ENCODE data around the gene GRIP2.

GRCh38 chr3:14518432-14518802 is 21.7 kb downstream of the GRIP2 start:
- TF ChIP-seq GLIS3 (CRISPR knock-in tag; IDR thresholded peaks at IDR 0.05) (no peak), PPARA (CRISPR knock-in tag; IDR thresholded peaks at IDR 0.05; ENCODE audit: borderline replicate concordance) (no peak), ARNTL (CRISPR knock-in tag; IDR thresholded peaks at IDR 0.05; ENCODE audit: borderline replicate concordance, low read depth) (no peak), ESRRG (CRISPR knock-in tag; IDR thresholded peaks at IDR 0.05) (no peak)
- TF ChIP-seq, protein P1, sequence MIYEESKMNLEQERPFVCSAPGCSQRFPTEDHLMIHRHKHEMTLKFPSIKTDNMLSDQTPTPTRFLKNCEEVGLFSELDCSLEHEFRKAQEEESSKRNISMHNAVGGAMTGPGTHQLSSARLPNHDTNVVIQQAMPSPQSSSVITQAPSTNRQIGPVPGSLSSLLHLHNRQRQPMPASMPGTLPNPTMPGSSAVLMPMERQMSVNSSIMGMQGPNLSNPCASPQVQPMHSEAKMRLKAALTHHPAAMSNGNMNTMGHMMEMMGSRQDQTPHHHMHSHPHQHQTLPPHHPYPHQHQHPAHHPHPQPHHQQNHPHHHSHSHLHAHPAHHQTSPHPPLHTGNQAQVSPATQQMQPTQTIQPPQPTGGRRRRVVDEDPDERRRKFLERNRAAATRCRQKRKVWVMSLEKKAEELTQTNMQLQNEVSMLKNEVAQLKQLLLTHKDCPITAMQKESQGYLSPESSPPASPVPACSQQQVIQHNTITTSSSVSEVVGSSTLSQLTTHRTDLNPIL (CRISPR knock-in tag; IDR thresholded peaks at IDR 0.05; ENCODE audit: low read depth) = no peak
